Measurements from ENCODE around the gene ZFP36.

ZFP36 gene

GRCh38 chr19:39410017-39410830 is 3.6 kb downstream of the ZFP36 start:
- no peak for TF ChIP-seq CTCF (conservative IDR thresholded peaks at IDR 0.05)

GRCh38 chr19:39410831-39411080 is 4.1 kb downstream of the ZFP36 start:
- TF ChIP-seq CTCF (conservative IDR thresholded peaks at IDR 0.05) (no peak), ZFX (IDR thresholded peaks at IDR 0.05) (no peak)
- H3K27ac ChIP-seq = peak overlapping the region; percentile 80

More at GRCh38 chr19:39410017-39410830, 3.6 kb downstream of the ZFP36 start:
- H3K27ac ChIP-seq = peak overlapping the region; percentile 80

- TF ChIP-seq ZFX (IDR thresholded peaks at IDR 0.05) (no peak), CTCF (conservative IDR thresholded peaks at IDR 0.05) (no peak)
- no peak overlapping the region; the same call in none of the 2 replicates for H3K27ac ChIP-seq
These were observed 4.6 kb downstream of the ZFP36 start for GRCh38 chr19:39411081-39411831.

GRCh38 chr19:39411832-39412099 is 5.1 kb downstream of the ZFP36 start:
- TF ChIP-seq ZFX (IDR thresholded peaks at IDR 0.05) = no peak
- TF ChIP-seq CTCF (conservative IDR thresholded peaks at IDR 0.05) = peak; percentile 90
- peak overlapping the region; percentile 76; the same call in 1 of the 2 replicates for H3K27ac ChIP-seq

- peak within 1 kb of the TSS; percentile 76 for H3K27ac ChIP-seq
These were observed 5.6 kb downstream of the ZFP36 start, which contains the start of gene PLEKHG2 for GRCh38 chr19:39412100-39412866. Gene PLEKHG2 (plus strand): TSS chr19:39412669. CDS start chr19:39414087, 1,418 bp downstream.

GRCh38 chr19:39412867-39413271 is 6.2 kb downstream of the ZFP36 start:
- TF ChIP-seq ZFX (IDR thresholded peaks at IDR 0.05) = no peak
- peak; percentile 30 for TF ChIP-seq CTCF (conservative IDR thresholded peaks at IDR 0.05)
- peak overlapping the region; percentile 76 for H3K27ac ChIP-seq

More at GRCh38 chr19:39412100-39412866, 5.6 kb downstream of the ZFP36 start, which contains the start of gene PLEKHG2:
- TF ChIP-seq ZFX (IDR thresholded peaks at IDR 0.05) (no peak), CTCF (conservative IDR thresholded peaks at IDR 0.05) (peak; percentile 73)

All from C4-2B (cell line).